Measurements from ENCODE around the gene TCIRG1.

DNA sequence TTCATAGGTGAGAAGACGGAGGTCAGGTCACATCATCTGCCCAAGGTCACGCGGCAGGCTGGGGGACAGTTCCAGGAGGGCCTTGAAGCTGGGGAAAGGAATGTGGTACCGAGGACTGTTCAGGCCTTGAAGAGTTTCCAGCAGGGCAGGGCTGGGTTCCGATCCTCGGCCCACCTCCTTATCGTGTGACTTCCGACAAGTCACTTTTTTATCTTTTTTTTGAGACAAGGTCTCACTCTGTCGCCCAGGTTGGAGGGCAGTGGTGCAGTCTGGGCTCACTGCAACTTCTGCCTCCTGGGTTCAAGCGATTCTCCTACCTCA lies 7.7 kb upstream of the TCIRG1 start:
- TF ChIP-seq, protein P1, sequence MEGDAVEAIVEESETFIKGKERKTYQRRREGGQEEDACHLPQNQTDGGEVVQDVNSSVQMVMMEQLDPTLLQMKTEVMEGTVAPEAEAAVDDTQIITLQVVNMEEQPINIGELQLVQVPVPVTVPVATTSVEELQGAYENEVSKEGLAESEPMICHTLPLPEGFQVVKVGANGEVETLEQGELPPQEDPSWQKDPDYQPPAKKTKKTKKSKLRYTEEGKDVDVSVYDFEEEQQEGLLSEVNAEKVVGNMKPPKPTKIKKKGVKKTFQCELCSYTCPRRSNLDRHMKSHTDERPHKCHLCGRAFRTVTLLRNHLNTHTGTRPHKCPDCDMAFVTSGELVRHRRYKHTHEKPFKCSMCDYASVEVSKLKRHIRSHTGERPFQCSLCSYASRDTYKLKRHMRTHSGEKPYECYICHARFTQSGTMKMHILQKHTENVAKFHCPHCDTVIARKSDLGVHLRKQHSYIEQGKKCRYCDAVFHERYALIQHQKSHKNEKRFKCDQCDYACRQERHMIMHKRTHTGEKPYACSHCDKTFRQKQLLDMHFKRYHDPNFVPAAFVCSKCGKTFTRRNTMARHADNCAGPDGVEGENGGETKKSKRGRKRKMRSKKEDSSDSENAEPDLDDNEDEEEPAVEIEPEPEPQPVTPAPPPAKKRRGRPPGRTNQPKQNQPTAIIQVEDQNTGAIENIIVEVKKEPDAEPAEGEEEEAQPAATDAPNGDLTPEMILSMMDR (IDR thresholded peaks at IDR 0.05; ENCODE audit: low read depth, low read length): no peak
- TF ChIP-seq, protein P2, sequence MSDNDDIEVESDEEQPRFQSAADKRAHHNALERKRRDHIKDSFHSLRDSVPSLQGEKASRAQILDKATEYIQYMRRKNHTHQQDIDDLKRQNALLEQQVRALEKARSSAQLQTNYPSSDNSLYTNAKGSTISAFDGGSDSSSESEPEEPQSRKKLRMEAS (IDR thresholded peaks at IDR 0.05; ENCODE audit: low read depth, low read length): no peak
- no peak for TF ChIP-seq POLR2A (IDR thresholded peaks at IDR 0.05; ENCODE audit: extremely low read depth, insufficient read length)
